ENCODE data around the gene CEP104. TPM values are rescaled to one million over a fixed set of nuclear protein-coding genes. Genes with fewer than 3 reads are reported as not detected.

CEP104 gene
- polyA plus RNA-seq, 2 of the 4 experiments (the other 2 are of a cell fraction): 14.5 to 28.8 TPM

GRCh38 chr1:3857791-3858129, 749 bp upstream of the CEP104 start:
- FAIRE-seq: no peak
- DNase-seq (ENCODE audit: low read depth in 1 of 2, low spot score in 1 of 2): no peak
- Histone ChIP-seq H3K4me2 (peak overlapping the region; percentile 67), H3K4me1 (peaks cover 9% of the 10 kb centered on the region; the same call in 1 of the 3 replicates), H3K9me3 (no peaks in the 10 kb centered on the region), H3K27ac (peak overlapping the region; percentile 78 to 92; a peak in 5 of 6 replicates), H3K4me3 (peak overlapping the region; percentile 85)
- CTCF ChIA-PET: interaction anchor here (0.7 to 1.6 kb wide), 6 partner anchors 8 to 46 kb away, joined by 3 to 6 read pairs (median 4); partner anchors contain the start of gene C1orf174
- peak; percentile 2 to 4; a peak in 4 of 6 replicates for ATAC-seq
- TF ChIP-seq SREBF2 (IDR thresholded peaks at IDR 0.05): no peak
- no peak for TF ChIP-seq BCL3 (IDR thresholded peaks at IDR 0.05)
- TF ChIP-seq ESRRA (IDR thresholded peaks at IDR 0.05; ENCODE audit: borderline replicate concordance, low read length): no peak
- TF ChIP-seq MAZ (IDR thresholded peaks at IDR 0.05; ENCODE audit: borderline replicate concordance, low read depth, low read length): no peak
- no peak for TF ChIP-seq FOSB (CRISPR knock-in tag; IDR thresholded peaks at IDR 0.05)
- TF ChIP-seq USF2 (IDR thresholded peaks at IDR 0.05): no peak
- no peak for TF ChIP-seq RFX5 (IDR thresholded peaks at IDR 0.05)
- no peak for TF ChIP-seq HOXA7 (CRISPR knock-in tag; IDR thresholded peaks at IDR 0.05)
- no peak for TF ChIP-seq ATOH8 (CRISPR knock-in tag; IDR thresholded peaks at IDR 0.05; ENCODE audit: low read depth)
- TF ChIP-seq ZNF302 (CRISPR knock-in tag; IDR thresholded peaks at IDR 0.05): no peak
- POLR2A ChIA-PET: interaction anchor here (1.1 kb wide), 1 partner anchor 61 kb away, joined by 3 read pairs; the partner anchor contains the start of gene LRRC47
- WGBS (ENCODE audit: missing lambda C conversion rate): 25% methylated on average over 19 of the region's 21 CpGs

- no peak for DNase-seq (ENCODE audit: low read depth in 1 of 2, low spot score in 1 of 2)
- CTCF ChIA-PET: no interaction called here
- no peak for TF ChIP-seq ZC3H11A (IDR thresholded peaks at IDR 0.05)
- TF ChIP-seq BHLHE40 (IDR thresholded peaks at IDR 0.05; ENCODE audit: low read depth, low read length): no peak
- no peak for TF ChIP-seq NR3C1 (IDR thresholded peaks at IDR 0.05)
- no peak for TF ChIP-seq EHMT2 (IDR thresholded peaks at IDR 0.05; ENCODE audit: low read depth)
- TF ChIP-seq E2F6 (IDR thresholded peaks at IDR 0.05; ENCODE audit: borderline replicate concordance, low read depth): no peak
- TF ChIP-seq USF2 (IDR thresholded peaks at IDR 0.05): no peak
- no peak for TF ChIP-seq HOXB13 (CRISPR knock-in tag; IDR thresholded peaks at IDR 0.05; ENCODE audit: low read depth)
- Histone ChIP-seq H3K4me2 (no peak overlapping the region), H3K9me3 (no peaks in the 10 kb centered on the region), H3K4me1 (peaks cover 4% of the 10 kb centered on the region; the same call in 1 of the 3 replicates), H3K4me3 (no peak overlapping the region), H3K27ac (no peak overlapping the region)
- POLR2A ChIA-PET: no interaction called here
- WGBS (ENCODE audit: missing lambda C conversion rate): 78% methylated on average over 15 of the region's 15 CpGs
- ATAC-seq: no peak
- FAIRE-seq: no peak
Observed at GRCh38 chr1:3852711-3853485, 4.1 kb downstream of the CEP104 start.

- no peak overlapping the region for H3K27ac ChIP-seq
- H3K4me2 ChIP-seq: no peak overlapping the region
- ATAC-seq: no peak
- DNase-seq (ENCODE audit: low read depth in 1 of 2, low spot score in 1 of 2): no peak
- no peak for FAIRE-seq
- CTCF ChIA-PET: no interaction called here
- no peak overlapping the region for H3K4me3 ChIP-seq
- POLR2A ChIA-PET: no interaction called here
- H3K4me1 ChIP-seq: peaks cover 4% of the 10 kb centered on the region; the same call in 1 of the 3 replicates
- 79% methylated on average over 10 of the region's 12 CpGs for WGBS (ENCODE audit: missing lambda C conversion rate)
- no peaks in the 10 kb centered on the region for H3K9me3 ChIP-seq
- TF ChIP-seq HOXB5 (CRISPR knock-in tag; IDR thresholded peaks at IDR 0.05) (no peak), RCOR1 (IDR thresholded peaks at IDR 0.05; ENCODE audit: low read depth, low read length) (no peak), RARB (CRISPR knock-in tag; IDR thresholded peaks at IDR 0.05) (no peak), CBX8 (IDR thresholded peaks at IDR 0.05) (no peak), POLR2AphosphoS2 (conservative IDR thresholded peaks at IDR 0.05; ENCODE audit: low read length) (no peak), FOXS1 (CRISPR knock-in tag; IDR thresholded peaks at IDR 0.05) (no peak), HOXA7 (CRISPR knock-in tag; IDR thresholded peaks at IDR 0.05) (no peak), BCL3 (IDR thresholded peaks at IDR 0.05) (no peak), SREBF2 (IDR thresholded peaks at IDR 0.05) (no peak), KDM1A (IDR thresholded peaks at IDR 0.05; ENCODE audit: low read depth) (no peak), RNF2 (IDR thresholded peaks at IDR 0.05; ENCODE audit: borderline replicate concordance, low read depth) (no peak), CHD2 (IDR thresholded peaks at IDR 0.05; ENCODE audit: low read length, partially characterized antibody) (no peak), JUN (IDR thresholded peaks at IDR 0.05) (no peak), HEYL (CRISPR knock-in tag; IDR thresholded peaks at IDR 0.05) (no peak), ZFP36 (IDR thresholded peaks at IDR 0.05; ENCODE audit: borderline replicate concordance, partially characterized antibody) (no peak)
Observed at GRCh38 chr1:3852091-3852490, 4.9 kb downstream of the CEP104 start.
